ENCODE data around the gene KLHL21. TPM values are rescaled to one million over a fixed set of nuclear protein-coding genes. Genes with fewer than 3 reads are reported as not detected.

The KLHL21 gene
- total and polyA plus RNA-seq, 9 of the 15 experiments (the other 6 are each of a cell fraction or from before 2014, with no cell fraction given) = 2.1 to 42.1 (median 17.5) TPM

GRCh38 chr1:6554031-6554906 lies 48.4 kb downstream of the KLHL21 start, which contains the start of gene NOL9 (continued):
- TF ChIP-seq REST (IDR thresholded peaks at IDR 0.05; ENCODE audit: borderline replicate concordance) (peak; percentile 61; the same call in 1 of the 2 replicates), REST (CRISPR knock-in tag; IDR thresholded peaks at IDR 0.05; ENCODE audit: low read depth) (peak; percentile 62; the same call in 1 of the 2 replicates), ZNF639 (CRISPR knock-in tag; conservative IDR thresholded peaks at IDR 0.05 in 1 of 2, IDR thresholded peaks at IDR 0.05 in 1 of 2) (peak in 1 of 2 experiments; percentile 70; a peak in 2 of 4 replicates), SIN3B (IDR thresholded peaks at IDR 0.05; ENCODE audit: low read depth) (peak; percentile 100), CBFB (CRISPR knock-in tag; IDR thresholded peaks at IDR 0.05) (no peak), ZC3H8 (IDR thresholded peaks at IDR 0.05) (no peak), PTTG1 (tag; IDR thresholded peaks at IDR 0.05; ENCODE audit: low read depth) (no peak), SPI1 (IDR thresholded peaks at IDR 0.05; ENCODE audit: borderline replicate concordance, low read depth, low read length) (no peak), KLF16 (IDR thresholded peaks at IDR 0.05) (0 out of 2 replicates have a peak, but pooled peaks have one; percentile 49), ZFX (CRISPR knock-in tag; IDR thresholded peaks at IDR 0.05) (peak; percentile 91), HNRNPUL1 (IDR thresholded peaks at IDR 0.05; ENCODE audit: low read length) (no peak), ZBTB33 (CRISPR knock-in tag; IDR thresholded peaks at IDR 0.05) (0 out of 2 replicates have a peak, but pooled peaks have one; percentile 37), ZSCAN29 (IDR thresholded peaks at IDR 0.05) (peak; percentile 78), ELK3 (CRISPR knock-in tag; IDR thresholded peaks at IDR 0.05) (no peak), THRAP3 (IDR thresholded peaks at IDR 0.05; ENCODE audit: borderline replicate concordance) (no peak)
